MM.1S (cell line): ENCODE results near the gene COPG2.

ENCODE experiments used
- DNase-seq: peaks from one replicate; pipeline ENCODE4 v3.0.0-alpha.2; 2015
- H2AFZ ChIP-seq: fragments of 300-600 bp; sonication (generic); 2 replicates; pipeline ENCODE4 v1.6.0; 2016; ENCODE audit warnings: antibody characterized with exemption, low read length
- H3F3A ChIP-seq: fragments of 300-600 bp; sonication (generic); 2 replicates; pipeline ENCODE4 v1.6.1; 2016; ENCODE audit warnings: mild to moderate bottlenecking, antibody characterized with exemption, low read length, moderate library complexity, mixed read lengths; ENCODE audit not compliant: insufficient read depth
- H3K27ac ChIP-seq: fragments of 300-600 bp; sonication (generic); 2 replicates; pipeline ENCODE4 v1.5.1; 2016; ENCODE audit warnings: mild to moderate bottlenecking, low read length
- H3K27me3 ChIP-seq: fragments of 300-600 bp; sonication (generic); replicated peaks from 2 replicates; pipeline ENCODE4 v1.6.0; 2016; ENCODE audit warnings: low read length; ENCODE audit not compliant: insufficient read depth
- H3K36me3 ChIP-seq: fragments of 300-600 bp; sonication (generic); replicated peaks from 2 replicates; pipeline ENCODE4 v1.6.1; 2016; ENCODE audit warnings: mild to moderate bottlenecking, low read length, mixed read lengths; ENCODE audit not compliant: insufficient read depth
- H3K4me1 ChIP-seq: fragments of 300-600 bp; sonication (generic); 2 replicates; pipeline ENCODE4 v1.6.1; 2016; ENCODE audit warnings: low read length, mixed read lengths
- H3K4me2 ChIP-seq: fragments of 300-600 bp; sonication (generic); 2 replicates; pipeline ENCODE4 v1.6.0; 2016; ENCODE audit warnings: low read depth, low read length
- H3K4me3 ChIP-seq: fragments of 300-600 bp; sonication (generic); 2 replicates; pipeline ENCODE4 v1.5.1; 2016; ENCODE audit warnings: low read length, mixed read lengths
- H3K79me2 ChIP-seq: fragments of 300-600 bp; sonication (generic); 2 replicates; pipeline ENCODE4 v1.6.1; 2016; ENCODE audit warnings: mixed run types, low read length, mixed read lengths
- H3K9ac ChIP-seq: fragments of 300-600 bp; sonication (generic); 2 replicates; pipeline ENCODE4 v1.6.1; 2016; ENCODE audit warnings: low read length, mixed read lengths
- H3K9me2 ChIP-seq: fragments of 300-600 bp; sonication (generic); replicated peaks from 2 replicates; pipeline ENCODE4 v1.6.1; 2016; ENCODE audit warnings: mild to moderate bottlenecking, low read length, mixed read lengths; ENCODE audit not compliant: insufficient read depth
- H3K9me3 ChIP-seq: fragments of 300-600 bp; sonication (generic); replicated peaks from 2 replicates; pipeline ENCODE4 v1.6.1; 2016; ENCODE audit warnings: mild to moderate bottlenecking, low read length, mixed read lengths; ENCODE audit not compliant: insufficient read depth
- H4K20me1 ChIP-seq: fragments of 300-600 bp; sonication (generic); 2 replicates; pipeline ENCODE4 v1.6.1; 2016; ENCODE audit warnings: mild to moderate bottlenecking, low read length, moderate library complexity, mixed read lengths; ENCODE audit not compliant: insufficient read depth
- CTCF ChIP-seq: fragments of 300-600 bp; sonication (generic); IDR thresholded peaks from 2 replicates; pipeline ENCODE4 v1.5.1; 2016; ENCODE audit warnings: antibody characterized with exemption, low read length, mixed read lengths
- EZH2 ChIP-seq: fragments of 300-600 bp; sonication (generic); optimal IDR thresholded peaks from 2 replicates; pipeline ENCODE3; 2017; ENCODE audit warnings: low read depth, mild to moderate bottlenecking, antibody characterized with exemption, low read length, mixed read lengths
- EZH2phosphoT487 ChIP-seq: fragments of 300-600 bp; sonication (generic); IDR thresholded peaks from 2 replicates; pipeline ENCODE4 v1.6.1; 2018; ENCODE audit warnings: antibody characterized with exemption, low read length

The COPG2 gene

GRCh38 chr7:130648580-130648979, 20.0 kb downstream of the COPG2 start:
- H4K20me1 ChIP-seq, result no peaks in the 10 kb centered on the region
- H3K27me3 ChIP-seq, result no peaks in the 10 kb centered on the region
- no peak overlapping the region for H2AFZ ChIP-seq
- no peaks in the 10 kb centered on the region for H3K9me2 ChIP-seq
- no peak overlapping the region for H3K4me2 ChIP-seq
- TF ChIP-seq EZH2 (no peak), CTCF (no peak), EZH2phosphoT487 (no peak)
- no peak for DNase-seq
- no peaks in the 10 kb centered on the region for H3K79me2 ChIP-seq
- H3K4me3 ChIP-seq, result no peak overlapping the region
- H3K36me3 ChIP-seq, result no peaks in the 10 kb centered on the region
- H3K9me3 ChIP-seq, result no peaks in the 10 kb centered on the region
- no peaks in the 10 kb centered on the region for H3K4me1 ChIP-seq
- H3K27ac ChIP-seq, result no peak overlapping the region
- no peaks in the 10 kb centered on the region for H3F3A ChIP-seq
- no peak overlapping the region for H3K9ac ChIP-seq

- no peak for DNase-seq
- Histone ChIP-seq H3K9ac (no peak overlapping the region), H3F3A (no peaks in the 10 kb centered on the region), H2AFZ (no peak overlapping the region), H3K4me3 (no peak overlapping the region), H3K27ac (no peak overlapping the region), H3K4me2 (no peak overlapping the region), H4K20me1 (no peaks in the 10 kb centered on the region), H3K79me2 (no peaks in the 10 kb centered on the region), H3K4me1 (no peaks in the 10 kb centered on the region), H3K9me3 (no peaks in the 10 kb centered on the region), H3K9me2 (no peaks in the 10 kb centered on the region), H3K27me3 (no peaks in the 10 kb centered on the region), H3K36me3 (no peaks in the 10 kb centered on the region)
- no peak for TF ChIP-seq CTCF
- TF ChIP-seq EZH2phosphoT487, result no peak
- TF ChIP-seq EZH2, result no peak
Measured at GRCh38 chr7:130642383-130642782, 26.2 kb downstream of the COPG2 start.

GRCh38 chr7:130641497-130641896, 27.1 kb downstream of the COPG2 start:
- Histone ChIP-seq H3K36me3 (no peaks in the 10 kb centered on the region), H4K20me1 (no peaks in the 10 kb centered on the region), H3F3A (no peaks in the 10 kb centered on the region), H3K9ac (no peak overlapping the region), H2AFZ (no peak overlapping the region), H3K27me3 (no peaks in the 10 kb centered on the region), H3K9me2 (no peaks in the 10 kb centered on the region), H3K79me2 (no peaks in the 10 kb centered on the region), H3K27ac (no peak overlapping the region), H3K4me3 (no peak overlapping the region), H3K4me2 (no peak overlapping the region), H3K9me3 (no peaks in the 10 kb centered on the region), H3K4me1 (no peaks in the 10 kb centered on the region)
- no peak for DNase-seq
- TF ChIP-seq EZH2phosphoT487, result no peak
- no peak for TF ChIP-seq EZH2
- TF ChIP-seq CTCF, result no peak
